GM10248 (cell line): Measurements from ENCODE around the gene CHCHD1.
A peak's percentile ranks its signal among the peaks of the same experiment; 100 is the strongest.

Experiments
- CTCF ChIA-PET: fragments of 300-600 bp; sonication (Branson Sonifier 250); formaldehyde crosslinking; extraction: SDS; loops from one replicate; lab custom pipeline; 2021; ENCODE audit warnings: antibody characterized with exemption; lab: Yijun Ruan, JAX
- POLR2A ChIA-PET: fragments of 350-650 bp; sonication (Branson Sonifier 250); formaldehyde crosslinking; extraction: SDS; loops from one replicate; lab custom pipeline; 2020; ENCODE audit warnings: antibody characterized with exemption; lab: Yijun Ruan, JAX
- DNase-seq: peaks from one replicate; pipeline ENCODE4 v3.0.0; 2012; ENCODE audit errors: extremely low spot score
- CTCF ChIP-seq: IDR thresholded peaks from 2 replicates; pipeline ENCODE4 v1.5.1; 2012; ENCODE audit warnings: mild to moderate bottlenecking, low read depth; ENCODE audit errors: extremely low read depth, missing control alignments, control extremely low read depth

Gene CHCHD1

GRCh38 chr10:73801253-73801590 lies 19.4 kb downstream of the CHCHD1 start:
- no peak for DNase-seq
- POLR2A ChIA-PET = no interaction called here
- CTCF ChIA-PET = no interaction called here
- no peak for TF ChIP-seq CTCF

GRCh38 chr10:73802276-73802991 lies 20.6 kb downstream of the CHCHD1 start:
- no peak for TF ChIP-seq CTCF
- ChIA-PET CTCF (interaction anchor here (2.0 kb wide), 1 partner anchor 8 kb away, joined by 9 read pairs; no protein-coding TSS in a partner anchor), POLR2A (interaction anchor here (1.6 kb wide), 1 partner anchor 16 kb away, joined by 3 read pairs; no protein-coding TSS in a partner anchor)
- no peak for DNase-seq

GRCh38 chr10:73803680-73804286 lies 21.9 kb downstream of the CHCHD1 start:
- TF ChIP-seq CTCF = no peak
- peak; percentile 78 for DNase-seq
- CTCF ChIA-PET = interaction anchor here (1.0 to 2.0 kb wide), 4 partner anchors 9 to 76 kb away, joined by 3 to 9 read pairs (median 4); no protein-coding TSS in a partner anchor
- POLR2A ChIA-PET = interaction anchor here (0.7 to 1.6 kb wide), 3 partner anchors 10 to 18 kb away, joined by 3 read pairs; no protein-coding TSS in a partner anchor

GRCh38 chr10:73806176-73806950 lies 24.5 kb downstream of the CHCHD1 start:
- no peak for TF ChIP-seq CTCF
- ChIA-PET POLR2A (no interaction called here), CTCF (interaction anchor here (1.1 to 1.8 kb wide), 4 partner anchors 8 to 22 kb away, joined by 3 to 4 read pairs (median 4); no protein-coding TSS in a partner anchor)
- no peak for DNase-seq

GRCh38 chr10:73807471-73807870 lies 25.6 kb downstream of the CHCHD1 start:
- TF ChIP-seq CTCF = no peak
- CTCF ChIA-PET = interaction anchor here (1.1 to 1.8 kb wide), 2 partner anchors 9 to 14 kb away, joined by 3 to 4 read pairs; no protein-coding TSS in a partner anchor
- POLR2A ChIA-PET = no interaction called here
- no peak for DNase-seq

GRCh38 chr10:73808021-73808815 lies 26.4 kb downstream of the CHCHD1 start:
- ChIA-PET CTCF (interaction anchor here (1.2 to 2.6 kb wide), 4 partner anchors 15 to 71 kb away, joined by 3 to 13 read pairs (median 6); no protein-coding TSS in a partner anchor), POLR2A (no interaction called here)
- no peak for TF ChIP-seq CTCF
- no peak for DNase-seq
